ENCODE data around the gene TOP1. TPM values are rescaled to one million over a fixed set of nuclear protein-coding genes. Genes with fewer than 3 reads are reported as not detected.

Gene TOP1
- polyA plus RNA-seq, 2 of the 4 experiments (the other 2 are of a cell fraction), result 20.8 to 70.6 TPM

DNA sequence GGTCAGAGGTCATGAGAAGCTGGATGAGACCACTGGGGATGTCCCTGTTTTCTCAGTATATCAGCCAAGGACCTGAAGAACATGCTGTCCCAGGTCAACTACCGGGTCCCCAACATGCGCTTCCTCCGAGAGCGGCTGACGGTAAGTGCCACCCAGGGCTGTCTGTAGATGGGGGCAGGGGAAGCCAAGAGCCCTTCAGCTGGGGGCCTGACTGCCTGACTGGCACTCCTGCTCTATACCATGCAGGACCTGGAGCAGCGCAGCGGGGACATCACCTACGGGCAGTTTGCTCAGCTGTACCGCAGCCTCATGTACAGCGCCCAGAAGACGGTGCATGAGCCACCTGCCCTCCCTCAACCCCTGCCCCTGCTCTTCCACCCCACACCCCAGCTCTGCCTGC, 133.8 kb downstream of the TOP1 start:
- DNase-seq (ENCODE audit: low read depth in 1 of 2, low spot score in 1 of 2) (no peak), FAIRE-seq (no peak), ATAC-seq (no peak)
- TF ChIP-seq PHF8 (IDR thresholded peaks at IDR 0.05; ENCODE audit: borderline replicate concordance, low read depth) (no peak), MYC (IDR thresholded peaks at IDR 0.05; ENCODE audit: borderline replicate concordance, low read length) (no peak), FOXS1 (CRISPR knock-in tag; IDR thresholded peaks at IDR 0.05) (no peak), EHMT2 (IDR thresholded peaks at IDR 0.05; ENCODE audit: low read depth) (no peak), FOSL2 (IDR thresholded peaks at IDR 0.05) (no peak), FOSL2 (CRISPR knock-in tag; IDR thresholded peaks at IDR 0.05) (no peak), RFX5 (IDR thresholded peaks at IDR 0.05) (no peak), HDAC2 (IDR thresholded peaks at IDR 0.05) (no peak), CEBPB (IDR thresholded peaks at IDR 0.05) (no peak), KDM5A (IDR thresholded peaks at IDR 0.05) (no peak), JUN (IDR thresholded peaks at IDR 0.05) (no peak), CHD2 (IDR thresholded peaks at IDR 0.05; ENCODE audit: low read length, partially characterized antibody) (no peak), SMC3 (IDR thresholded peaks at IDR 0.05) (no peak)
- TF ChIP-seq, protein P1, sequence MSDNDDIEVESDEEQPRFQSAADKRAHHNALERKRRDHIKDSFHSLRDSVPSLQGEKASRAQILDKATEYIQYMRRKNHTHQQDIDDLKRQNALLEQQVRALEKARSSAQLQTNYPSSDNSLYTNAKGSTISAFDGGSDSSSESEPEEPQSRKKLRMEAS (IDR thresholded peaks at IDR 0.05), result no peak
- TF ChIP-seq, protein P2, sequence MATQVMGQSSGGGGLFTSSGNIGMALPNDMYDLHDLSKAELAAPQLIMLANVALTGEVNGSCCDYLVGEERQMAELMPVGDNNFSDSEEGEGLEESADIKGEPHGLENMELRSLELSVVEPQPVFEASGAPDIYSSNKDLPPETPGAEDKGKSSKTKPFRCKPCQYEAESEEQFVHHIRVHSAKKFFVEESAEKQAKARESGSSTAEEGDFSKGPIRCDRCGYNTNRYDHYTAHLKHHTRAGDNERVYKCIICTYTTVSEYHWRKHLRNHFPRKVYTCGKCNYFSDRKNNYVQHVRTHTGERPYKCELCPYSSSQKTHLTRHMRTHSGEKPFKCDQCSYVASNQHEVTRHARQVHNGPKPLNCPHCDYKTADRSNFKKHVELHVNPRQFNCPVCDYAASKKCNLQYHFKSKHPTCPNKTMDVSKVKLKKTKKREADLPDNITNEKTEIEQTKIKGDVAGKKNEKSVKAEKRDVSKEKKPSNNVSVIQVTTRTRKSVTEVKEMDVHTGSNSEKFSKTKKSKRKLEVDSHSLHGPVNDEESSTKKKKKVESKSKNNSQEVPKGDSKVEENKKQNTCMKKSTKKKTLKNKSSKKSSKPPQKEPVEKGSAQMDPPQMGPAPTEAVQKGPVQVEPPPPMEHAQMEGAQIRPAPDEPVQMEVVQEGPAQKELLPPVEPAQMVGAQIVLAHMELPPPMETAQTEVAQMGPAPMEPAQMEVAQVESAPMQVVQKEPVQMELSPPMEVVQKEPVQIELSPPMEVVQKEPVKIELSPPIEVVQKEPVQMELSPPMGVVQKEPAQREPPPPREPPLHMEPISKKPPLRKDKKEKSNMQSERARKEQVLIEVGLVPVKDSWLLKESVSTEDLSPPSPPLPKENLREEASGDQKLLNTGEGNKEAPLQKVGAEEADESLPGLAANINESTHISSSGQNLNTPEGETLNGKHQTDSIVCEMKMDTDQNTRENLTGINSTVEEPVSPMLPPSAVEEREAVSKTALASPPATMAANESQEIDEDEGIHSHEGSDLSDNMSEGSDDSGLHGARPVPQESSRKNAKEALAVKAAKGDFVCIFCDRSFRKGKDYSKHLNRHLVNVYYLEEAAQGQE (IDR thresholded peaks at IDR 0.05), result no peak
- POLR2A ChIA-PET, result no interaction called here
- H3K4me1 ChIP-seq, result no peaks in the 10 kb centered on the region
- no peaks in the 10 kb centered on the region for H3K9me3 ChIP-seq
- H3K27ac ChIP-seq, result no peak overlapping the region
- H3K4me3 ChIP-seq, result no peak overlapping the region
- CTCF ChIA-PET, result interaction anchor here (0.8 to 3.6 kb wide), 4 partner anchors 10 to 178 kb away, joined by 3 to 32 read pairs (median 4); partner anchors contain the start of gene LPIN3
- no peak overlapping the region for H3K4me2 ChIP-seq
- 95% methylated on average over 11 of the region's 11 CpGs for WGBS (ENCODE audit: missing lambda C conversion rate)

DNA sequence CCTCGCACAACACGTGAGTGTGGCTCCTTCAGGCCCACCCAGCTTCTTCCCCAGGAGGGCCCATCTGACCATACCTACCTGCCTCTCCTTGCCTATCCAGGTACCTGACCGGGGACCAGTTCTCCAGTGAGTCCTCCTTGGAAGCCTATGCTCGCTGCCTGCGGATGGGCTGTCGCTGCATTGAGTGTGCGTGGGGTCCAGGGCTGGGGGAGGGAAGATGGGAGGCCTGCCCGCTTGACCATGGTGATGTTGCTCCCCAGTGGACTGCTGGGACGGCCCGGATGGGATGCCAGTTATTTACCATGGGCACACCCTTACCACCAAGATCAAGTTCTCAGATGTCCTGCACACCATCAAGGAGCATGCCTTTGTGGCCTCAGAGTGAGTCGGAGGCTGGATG, 135.2 kb downstream of the TOP1 start:
- FAIRE-seq, result no peak
- H3K4me3 ChIP-seq, result no peak overlapping the region
- H3K9me3 ChIP-seq, result no peaks in the 10 kb centered on the region
- H3K27ac ChIP-seq, result no peak overlapping the region
- WGBS (ENCODE audit: missing lambda C conversion rate), result 93% methylated on average over 5 of the region's 11 CpGs
- CTCF ChIA-PET, result interaction anchor here (1.3 to 3.6 kb wide), 2 partner anchors 9 to 195 kb away, joined by 3 to 32 read pairs; no protein-coding TSS in a partner anchor
- H3K4me2 ChIP-seq, result no peak overlapping the region
- ATAC-seq, result no peak
- no peak for DNase-seq (ENCODE audit: low read depth in 1 of 2, low spot score in 1 of 2)
- no peaks in the 10 kb centered on the region for H3K4me1 ChIP-seq
- POLR2A ChIA-PET, result interaction anchor here (0.6 kb wide), 1 partner anchor 176 kb away, joined by 5 read pairs; no protein-coding TSS in a partner anchor
- no peak for TF ChIP-seq FOSL2 (IDR thresholded peaks at IDR 0.05)
- TF ChIP-seq FOSL2 (CRISPR knock-in tag; IDR thresholded peaks at IDR 0.05), result no peak
- TF ChIP-seq, protein P3, sequence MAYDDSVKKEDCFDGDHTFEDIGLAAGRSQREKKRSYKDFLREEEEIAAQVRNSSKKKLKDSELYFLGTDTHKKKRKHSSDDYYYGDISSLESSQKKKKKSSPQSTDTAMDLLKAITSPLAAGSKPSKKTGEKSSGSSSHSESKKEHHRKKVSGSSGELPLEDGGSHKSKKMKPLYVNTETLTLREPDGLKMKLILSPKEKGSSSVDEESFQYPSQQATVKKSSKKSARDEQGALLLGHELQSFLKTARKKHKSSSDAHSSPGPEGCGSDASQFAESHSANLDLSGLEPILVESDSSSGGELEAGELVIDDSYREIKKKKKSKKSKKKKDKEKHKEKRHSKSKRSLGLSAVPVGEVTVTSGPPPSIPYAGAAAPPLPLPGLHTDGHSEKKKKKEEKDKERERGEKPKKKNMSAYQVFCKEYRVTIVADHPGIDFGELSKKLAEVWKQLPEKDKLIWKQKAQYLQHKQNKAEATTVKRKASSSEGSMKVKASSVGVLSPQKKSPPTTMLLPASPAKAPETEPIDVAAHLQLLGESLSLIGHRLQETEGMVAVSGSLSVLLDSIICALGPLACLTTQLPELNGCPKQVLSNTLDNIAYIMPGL (CRISPR knock-in tag; IDR thresholded peaks at IDR 0.05; ENCODE audit: borderline replicate concordance), result no peak
- no peak for TF ChIP-seq TFCP2L1 (CRISPR knock-in tag; IDR thresholded peaks at IDR 0.05)
- no peak for TF ChIP-seq RFX5 (IDR thresholded peaks at IDR 0.05)
- no peak for TF ChIP-seq FOSB (CRISPR knock-in tag; IDR thresholded peaks at IDR 0.05)
- no peak for TF ChIP-seq KDM1A (IDR thresholded peaks at IDR 0.05; ENCODE audit: low read depth)
- TF ChIP-seq KDM5A (IDR thresholded peaks at IDR 0.05), result no peak
- TF ChIP-seq ZSCAN20 (CRISPR knock-in tag; IDR thresholded peaks at IDR 0.05), result no peak
- TF ChIP-seq SREBF2 (IDR thresholded peaks at IDR 0.05), result no peak
- TF ChIP-seq, protein P4, sequence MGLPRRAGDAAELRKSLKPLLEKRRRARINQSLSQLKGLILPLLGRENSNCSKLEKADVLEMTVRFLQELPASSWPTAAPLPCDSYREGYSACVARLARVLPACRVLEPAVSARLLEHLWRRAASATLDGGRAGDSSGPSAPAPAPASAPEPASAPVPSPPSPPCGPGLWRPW (IDR thresholded peaks at IDR 0.05), result no peak
- TF ChIP-seq CHD2 (IDR thresholded peaks at IDR 0.05; ENCODE audit: low read length, partially characterized antibody), result no peak
- no peak for TF ChIP-seq RNF2 (IDR thresholded peaks at IDR 0.05; ENCODE audit: borderline replicate concordance, low read depth)
- TF ChIP-seq HOXB5 (CRISPR knock-in tag; IDR thresholded peaks at IDR 0.05), result no peak
- no peak for TF ChIP-seq RARB (CRISPR knock-in tag; IDR thresholded peaks at IDR 0.05)
- no peak for TF ChIP-seq HDAC2 (IDR thresholded peaks at IDR 0.05)
- TF ChIP-seq, protein P2 (IDR thresholded peaks at IDR 0.05), result no peak
- TF ChIP-seq, protein P5, sequence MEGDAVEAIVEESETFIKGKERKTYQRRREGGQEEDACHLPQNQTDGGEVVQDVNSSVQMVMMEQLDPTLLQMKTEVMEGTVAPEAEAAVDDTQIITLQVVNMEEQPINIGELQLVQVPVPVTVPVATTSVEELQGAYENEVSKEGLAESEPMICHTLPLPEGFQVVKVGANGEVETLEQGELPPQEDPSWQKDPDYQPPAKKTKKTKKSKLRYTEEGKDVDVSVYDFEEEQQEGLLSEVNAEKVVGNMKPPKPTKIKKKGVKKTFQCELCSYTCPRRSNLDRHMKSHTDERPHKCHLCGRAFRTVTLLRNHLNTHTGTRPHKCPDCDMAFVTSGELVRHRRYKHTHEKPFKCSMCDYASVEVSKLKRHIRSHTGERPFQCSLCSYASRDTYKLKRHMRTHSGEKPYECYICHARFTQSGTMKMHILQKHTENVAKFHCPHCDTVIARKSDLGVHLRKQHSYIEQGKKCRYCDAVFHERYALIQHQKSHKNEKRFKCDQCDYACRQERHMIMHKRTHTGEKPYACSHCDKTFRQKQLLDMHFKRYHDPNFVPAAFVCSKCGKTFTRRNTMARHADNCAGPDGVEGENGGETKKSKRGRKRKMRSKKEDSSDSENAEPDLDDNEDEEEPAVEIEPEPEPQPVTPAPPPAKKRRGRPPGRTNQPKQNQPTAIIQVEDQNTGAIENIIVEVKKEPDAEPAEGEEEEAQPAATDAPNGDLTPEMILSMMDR (IDR thresholded peaks at IDR 0.05), result no peak

Measured in A549 (cell line).